ENCODE measurements around the gene SLC24A5. TPM values are rescaled to one million over a fixed set of nuclear protein-coding genes. Genes with fewer than 3 reads are reported as not detected.

Gene SLC24A5
- total RNA-seq (2012; rRNA removed) (not detected in 2 replicates), polyA plus RNA-seq (2012; rRNA removed) (not detected in 2 replicates), Bru-seq, nascent RNA (not detected), BruChase-seq, experiment 1, labeled RNA remaining after a 6-hour chase (not detected), BruChase-seq, experiment 2, labeled RNA remaining after a 2-hour chase (not detected)
- not detected in 2 replicates for polyA plus RNA-seq (2012; cell fraction: cytosol; rRNA removed)
- not detected in 2 replicates for polyA plus RNA-seq (2012; cell fraction: nucleus; rRNA removed; ENCODE audit: low replicate concordance)
- long read RNA-seq, result 0 reads

DNA sequence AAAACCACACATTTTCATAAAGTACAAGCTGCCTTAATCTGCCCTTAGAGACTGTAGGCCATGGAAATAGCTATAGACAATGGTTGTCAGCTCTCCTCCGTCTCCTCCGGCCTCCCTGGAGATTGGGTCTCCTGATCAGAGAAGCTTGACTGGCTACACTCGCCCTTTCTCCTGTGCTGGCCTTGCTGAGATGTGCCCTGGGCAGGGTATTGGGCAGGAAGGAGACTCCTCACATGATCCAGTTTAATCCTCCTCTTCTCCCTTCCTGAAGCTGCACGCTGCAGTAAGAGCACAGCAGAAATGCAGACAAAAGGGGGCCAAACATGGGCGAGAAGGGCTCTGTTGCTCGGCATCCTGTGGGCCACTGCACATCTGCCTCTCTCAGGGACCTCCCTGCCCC is at the start of gene SLC24A5:
SLC24A5 (plus strand) TSS at position 246 of the 400 bp plus-strand sequence; CDS start at position 301, 55 bp downstream.
- H4K8ac ChIP-seq (ENCODE audit: low read depth in 2 of 2, low read length in 2 of 2), result no peak within 1 kb of the TSS
- no TSS peak for BruUV-seq (replicated peaks)
- H2AFZ ChIP-seq (replicated peaks; ENCODE audit: low read length, poor library complexity), result no peak within 1 kb of the TSS
- TF ChIP-seq RCOR1 (IDR thresholded peaks at IDR 0.05; ENCODE audit: insufficient replicate concordance, low read length) (no peak), NFE2L2 (IDR thresholded peaks at IDR 0.05; ENCODE audit: low read depth, low read length) (no peak), MAFK (IDR thresholded peaks at IDR 0.05; ENCODE audit: low read depth, low read length) (no peak), MXI1 (IDR thresholded peaks at IDR 0.05; ENCODE audit: borderline replicate concordance, low read depth, low read length) (no peak), RAD21 (IDR thresholded peaks at IDR 0.05; ENCODE audit: low read length) (no peak), FOS (IDR thresholded peaks at IDR 0.05; ENCODE audit: low read depth, low read length) (no peak), SMC3 (IDR thresholded peaks at IDR 0.05; ENCODE audit: low read depth, low read length) (no peak), MAZ (IDR thresholded peaks at IDR 0.05; ENCODE audit: borderline replicate concordance, low read depth, low read length) (no peak), CHD1 (IDR thresholded peaks at IDR 0.05; ENCODE audit: low read depth, low read length) (no peak), BHLHE40 (IDR thresholded peaks at IDR 0.05; ENCODE audit: low read depth, low read length) (no peak), CTCF (conservative IDR thresholded peaks at IDR 0.05; ENCODE audit: low read depth, low read length) (no peak), POLR2A (IDR thresholded peaks at IDR 0.05; ENCODE audit: low read depth, low read length) (no peak), RFX5 (IDR thresholded peaks at IDR 0.05; ENCODE audit: low read depth, low read length) (no peak)
- TF ChIP-seq, protein P1, sequence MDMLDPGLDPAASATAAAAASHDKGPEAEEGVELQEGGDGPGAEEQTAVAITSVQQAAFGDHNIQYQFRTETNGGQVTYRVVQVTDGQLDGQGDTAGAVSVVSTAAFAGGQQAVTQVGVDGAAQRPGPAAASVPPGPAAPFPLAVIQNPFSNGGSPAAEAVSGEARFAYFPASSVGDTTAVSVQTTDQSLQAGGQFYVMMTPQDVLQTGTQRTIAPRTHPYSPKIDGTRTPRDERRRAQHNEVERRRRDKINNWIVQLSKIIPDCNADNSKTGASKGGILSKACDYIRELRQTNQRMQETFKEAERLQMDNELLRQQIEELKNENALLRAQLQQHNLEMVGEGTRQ (IDR thresholded peaks at IDR 0.05; ENCODE audit: low read depth, low read length), result no peak
- TF ChIP-seq, protein P2, sequence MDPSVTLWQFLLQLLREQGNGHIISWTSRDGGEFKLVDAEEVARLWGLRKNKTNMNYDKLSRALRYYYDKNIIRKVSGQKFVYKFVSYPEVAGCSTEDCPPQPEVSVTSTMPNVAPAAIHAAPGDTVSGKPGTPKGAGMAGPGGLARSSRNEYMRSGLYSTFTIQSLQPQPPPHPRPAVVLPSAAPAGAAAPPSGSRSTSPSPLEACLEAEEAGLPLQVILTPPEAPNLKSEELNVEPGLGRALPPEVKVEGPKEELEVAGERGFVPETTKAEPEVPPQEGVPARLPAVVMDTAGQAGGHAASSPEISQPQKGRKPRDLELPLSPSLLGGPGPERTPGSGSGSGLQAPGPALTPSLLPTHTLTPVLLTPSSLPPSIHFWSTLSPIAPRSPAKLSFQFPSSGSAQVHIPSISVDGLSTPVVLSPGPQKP (IDR thresholded peaks at IDR 0.05; ENCODE audit: borderline replicate concordance, low read depth, low read length), result no peak
- H2BK15ac ChIP-seq (ENCODE audit: low read depth, low read length), result no peak within 1 kb of the TSS
- H3K9ac ChIP-seq (ENCODE audit: low read depth, low read length), result no peak within 1 kb of the TSS
- ChIA-PET POLR2A (ENCODE audit: unreplicated experiment) (no interaction called here), CTCF (no interaction called here)
- no CpG with 5 or more reads among the region's 6 CpGs for WGBS, 2 experiments (ENCODE audit: extremely low coverage in 2 of 2, insufficient read length in 1 of 2)
- no peak within 1 kb of the TSS for H3K14ac ChIP-seq (replicated peaks; ENCODE audit: low read depth, low read length)
- no peaks in the 10 kb centered on the region for H3K36me3 ChIP-seq (ENCODE audit: control insufficient read depth, insufficient read depth, low read length)
- no peak within 1 kb of the TSS for H2BK20ac ChIP-seq (ENCODE audit: low read depth, low read length)
- H3K27me3 ChIP-seq (ENCODE audit: control insufficient read depth, insufficient read depth, low read length), result peaks cover 8% of the 10 kb centered on the region; the same call in 1 of the 2 replicates
- H3K79me1 ChIP-seq (ENCODE audit: low read depth in 1 of 2, low read length in 2 of 2), result no peaks in the 10 kb centered on the region
- H4K20me1 ChIP-seq (ENCODE audit: insufficient read depth, low read length), result no peaks in the 10 kb centered on the region
- DNase-seq, result no peak
- no peak within 1 kb of the TSS for H3K4ac ChIP-seq (ENCODE audit: low read depth, low read length)
- H3K56ac ChIP-seq (ENCODE audit: extremely low read depth, insufficient read depth, low read length), result no peak within 1 kb of the TSS
- no peaks in the 10 kb centered on the region for H3K9me3 ChIP-seq (ENCODE audit: control insufficient read depth, insufficient read depth, low read length)
- in situ Hi-C loops (cut with MboI; ENCODE audit: low sequenced_read_pairs) (no loop called here), intact Hi-C loops (cut with micrococcal nuclease) (no loop called here), dilution Hi-C loops (cut with HindIII; ENCODE audit: low sequenced_read_pairs, unreplicated experiment) (no loop called here)
- H2BK5ac ChIP-seq (ENCODE audit: low read depth, low read length, poor library complexity, severe bottlenecking), result no peak within 1 kb of the TSS
- H3K4me2 ChIP-seq (ENCODE audit: low read depth, low read length), result no peak within 1 kb of the TSS
- no peak within 1 kb of the TSS for H4K5ac ChIP-seq (ENCODE audit: low read depth, low read length)
- H2AK9ac ChIP-seq (replicated peaks; ENCODE audit: low read depth, low read length, poor library complexity), result no peak within 1 kb of the TSS
- H3K4me1 ChIP-seq (ENCODE audit: control insufficient read depth, insufficient read depth, low read length), result no peaks in the 10 kb centered on the region
- no peak within 1 kb of the TSS for H2BK120ac ChIP-seq (ENCODE audit: low read depth, low read length)
- no peak within 1 kb of the TSS for H2AK5ac ChIP-seq (ENCODE audit: low read depth, low read length)
- no peak within 1 kb of the TSS for H4K91ac ChIP-seq (ENCODE audit: insufficient read depth, low read depth, low read length)
- H3K9me1 ChIP-seq (ENCODE audit: insufficient read depth, low read length), result no peaks in the 10 kb centered on the region
- H3K23ac ChIP-seq (ENCODE audit: low read depth, low read length), result 0 out of 2 replicates have a peak within 1 kb of the TSS, but pooled peaks have one; percentile 24
- no peak within 1 kb of the TSS for H3K18ac ChIP-seq (ENCODE audit: low read depth, low read length)
- H3K4me3 ChIP-seq (ENCODE audit: insufficient read depth, low read depth, low read length), result no peak within 1 kb of the TSS
- ATAC-seq (ENCODE audit: low read depth), result no peak
- no peak within 1 kb of the TSS for H3K27ac ChIP-seq (ENCODE audit: insufficient read depth, low read length)
